NCI-H1092 (cell line): ENCODE results near the gene TMEM54.

Source experiments
- DNase-seq: peaks from one replicate; lab custom pipeline; 2025; lab: John Stamatoyannopoulos, UW

Gene TMEM54

GRCh38 chr1:32881871-32882850 lies 19.0 kb downstream of the TMEM54 start:
- DNase-seq = peak; percentile 78

DNA sequence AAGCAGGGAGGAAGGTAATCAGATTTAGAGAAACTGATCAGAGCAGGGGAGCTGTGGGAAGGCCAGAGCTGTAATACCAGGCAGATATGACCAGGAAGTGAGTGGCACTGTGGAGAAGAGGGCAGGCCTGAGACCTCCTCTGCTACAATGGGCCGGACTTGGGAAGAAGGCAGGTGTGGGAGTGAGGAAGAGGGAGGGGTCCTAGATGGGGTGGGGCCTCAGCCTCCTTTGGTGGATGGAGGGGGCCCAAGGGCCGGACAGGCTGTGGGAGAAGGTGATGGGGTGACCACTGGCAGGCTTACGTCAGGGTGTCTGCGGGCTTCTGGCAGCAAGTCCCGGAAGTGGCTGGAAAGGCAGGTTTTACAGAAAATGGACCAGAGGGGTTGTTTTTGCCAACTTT lies 19.9 kb downstream of the TMEM54 start:
- no peak for DNase-seq

- no peak for DNase-seq
Measured at GRCh38 chr1:32878637-32879041, 22.6 kb downstream of the TMEM54 start.

DNA sequence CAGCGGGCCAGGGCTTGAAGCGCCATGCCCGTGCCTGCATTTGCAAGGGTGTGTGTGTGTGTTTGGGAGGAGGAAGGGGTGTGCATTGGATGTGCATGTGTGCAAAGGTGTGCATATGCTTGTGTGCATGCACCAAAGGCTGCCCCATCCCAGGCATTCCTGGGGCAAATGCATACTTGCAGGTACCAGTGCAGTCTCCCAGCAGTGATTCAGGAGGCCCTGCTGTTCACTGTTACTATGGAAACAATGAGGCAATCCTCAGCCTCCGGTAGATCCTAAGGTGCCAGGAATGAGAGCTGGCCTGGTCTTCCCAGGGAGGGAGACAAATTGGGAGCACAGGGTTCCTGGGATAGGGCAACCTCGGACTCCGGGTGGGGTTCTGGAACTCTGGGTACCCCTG lies 23.0 kb downstream of the TMEM54 start:
- peak; percentile 26 for DNase-seq

- peak; percentile 76 for DNase-seq
Measured at GRCh38 chr1:32877211-32878110, 23.7 kb downstream of the TMEM54 start.

DNA sequence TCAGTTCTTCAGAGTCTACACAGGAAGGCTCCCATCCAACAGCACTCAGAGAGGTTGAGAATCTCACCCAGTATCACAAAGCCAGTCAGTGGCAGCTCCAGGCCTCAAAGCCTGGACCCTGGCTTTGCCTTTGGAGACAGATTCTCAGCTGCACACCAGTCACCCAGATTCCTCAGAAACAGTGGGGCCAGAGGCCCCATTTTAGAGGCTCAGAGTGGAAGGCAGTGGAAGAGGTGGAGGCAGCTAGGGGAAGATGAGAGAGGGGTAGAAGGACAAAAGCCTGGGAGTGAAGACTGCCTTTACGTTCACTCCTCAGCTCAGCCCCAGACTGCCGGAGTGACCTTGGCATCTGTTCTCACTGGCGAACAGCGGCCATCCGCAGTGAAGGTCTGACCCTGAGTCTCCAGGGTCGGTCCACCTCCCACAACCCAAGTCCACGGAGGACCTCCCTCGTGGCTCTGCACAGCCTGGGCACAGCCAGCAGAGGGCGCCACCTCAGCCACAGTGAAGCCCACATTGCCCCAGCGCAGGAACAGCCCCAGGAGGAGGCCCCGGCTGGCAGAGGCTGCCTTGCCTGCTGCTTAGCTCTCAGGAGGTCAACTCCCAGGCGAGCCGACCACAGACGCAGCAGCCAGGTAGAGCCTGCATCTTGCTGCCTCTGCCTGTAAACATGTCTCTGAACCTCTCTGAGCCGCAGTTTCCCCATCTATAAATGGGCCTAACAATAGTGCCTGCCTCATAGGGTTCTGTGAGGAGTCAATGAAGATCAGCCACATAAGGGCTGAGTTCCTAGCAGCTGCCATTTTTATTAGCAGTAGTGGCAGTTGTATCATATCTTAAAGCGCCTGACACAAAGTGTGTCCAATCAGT lies 24.6 kb downstream of the TMEM54 start:
- DNase-seq = no peak

DNA sequence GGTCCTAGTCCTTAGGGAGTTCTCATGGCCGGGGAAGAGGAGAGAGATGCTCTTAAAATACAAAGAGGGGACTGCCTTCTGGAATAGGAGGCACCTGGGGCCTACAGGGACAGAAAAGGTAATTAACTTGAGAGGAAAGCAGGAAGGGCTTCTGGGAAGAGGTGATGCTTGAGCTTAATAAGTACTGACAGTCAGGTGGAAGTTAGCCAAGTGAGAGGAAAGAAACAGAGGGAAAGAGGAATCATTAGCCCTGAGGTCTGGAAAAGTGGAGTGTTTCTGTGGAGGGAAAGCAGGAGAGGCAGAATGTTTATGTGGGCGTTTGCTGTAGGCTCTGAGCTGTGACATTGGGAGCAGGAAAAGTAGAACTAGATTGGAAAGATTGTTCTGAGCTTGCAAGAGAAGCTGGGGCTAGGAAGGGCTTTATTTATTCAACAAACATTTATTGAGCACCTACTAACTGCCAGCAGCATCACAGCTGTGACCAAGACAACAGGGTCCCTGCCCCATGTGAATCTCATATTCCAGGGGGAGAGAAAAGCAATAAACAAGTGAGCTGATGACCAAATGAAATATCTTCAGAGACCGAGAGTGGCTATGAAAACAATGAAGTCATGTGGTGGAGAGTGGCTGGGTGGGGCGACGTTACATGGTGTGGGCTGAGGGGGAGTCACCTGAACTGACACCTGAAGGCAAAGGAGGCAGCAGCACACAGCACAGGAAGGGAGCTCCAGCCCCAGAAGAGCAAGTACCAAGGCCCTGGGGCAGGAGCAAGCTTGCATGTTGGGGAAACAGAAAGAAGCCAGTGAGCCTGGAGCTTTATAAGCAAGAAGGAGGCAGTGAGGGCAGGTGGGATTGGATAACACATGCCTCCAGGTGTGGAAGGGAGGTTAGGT lies 26.1 kb downstream of the TMEM54 start:
- DNase-seq = no peak

GRCh38 chr1:32873484-32873883 lies 27.7 kb downstream of the TMEM54 start:
- no peak for DNase-seq

GRCh38 chr1:32872192-32872460 lies 29.1 kb downstream of the TMEM54 start:
- no peak for DNase-seq

GRCh38 chr1:32871364-32872191 lies 29.6 kb downstream of the TMEM54 start:
- DNase-seq = no peak

DNA sequence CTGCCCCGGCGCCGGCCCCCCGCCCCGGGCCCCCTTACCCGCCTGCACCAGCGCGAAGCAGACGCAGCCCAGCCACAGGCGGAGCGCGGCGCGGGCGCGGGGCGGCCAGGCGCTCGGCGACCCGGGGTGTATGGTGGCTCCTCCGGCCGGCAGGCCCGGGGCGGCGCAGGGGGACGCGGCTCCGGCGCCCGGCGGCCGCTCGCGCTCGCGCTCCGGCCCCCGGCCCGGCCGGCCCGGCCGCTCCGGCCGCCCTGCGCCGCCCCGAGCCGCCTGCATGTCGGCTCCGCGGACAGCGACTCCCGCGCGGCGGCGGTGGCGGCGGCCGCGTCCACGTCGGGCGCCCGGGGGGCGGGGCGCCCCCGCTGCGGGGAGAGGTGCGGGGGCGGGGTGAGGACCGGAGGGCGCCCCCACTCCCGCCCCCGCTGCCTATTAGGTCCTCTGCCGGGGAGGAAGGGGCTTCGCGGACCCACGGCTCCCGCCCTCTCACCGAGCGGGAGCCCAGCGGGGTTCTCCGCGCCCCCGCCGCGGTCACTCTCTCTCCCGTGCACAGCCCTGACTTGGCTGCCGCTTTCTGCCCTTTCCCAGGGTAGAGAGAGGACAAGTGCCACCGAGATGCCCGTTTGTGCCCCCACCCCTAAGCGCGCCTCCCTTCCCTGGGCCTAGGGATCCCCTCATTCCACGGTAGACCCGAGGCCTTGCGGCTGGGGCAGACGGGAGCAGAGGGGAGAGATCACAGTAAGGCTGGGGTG lies 30.4 kb downstream of the TMEM54 start, which contains the start of gene FNDC5:
TSS of gene FNDC5 (minus strand) at position 298 of the 749 bp plus-strand sequence.
- DNase-seq = peak; percentile 44

DNA sequence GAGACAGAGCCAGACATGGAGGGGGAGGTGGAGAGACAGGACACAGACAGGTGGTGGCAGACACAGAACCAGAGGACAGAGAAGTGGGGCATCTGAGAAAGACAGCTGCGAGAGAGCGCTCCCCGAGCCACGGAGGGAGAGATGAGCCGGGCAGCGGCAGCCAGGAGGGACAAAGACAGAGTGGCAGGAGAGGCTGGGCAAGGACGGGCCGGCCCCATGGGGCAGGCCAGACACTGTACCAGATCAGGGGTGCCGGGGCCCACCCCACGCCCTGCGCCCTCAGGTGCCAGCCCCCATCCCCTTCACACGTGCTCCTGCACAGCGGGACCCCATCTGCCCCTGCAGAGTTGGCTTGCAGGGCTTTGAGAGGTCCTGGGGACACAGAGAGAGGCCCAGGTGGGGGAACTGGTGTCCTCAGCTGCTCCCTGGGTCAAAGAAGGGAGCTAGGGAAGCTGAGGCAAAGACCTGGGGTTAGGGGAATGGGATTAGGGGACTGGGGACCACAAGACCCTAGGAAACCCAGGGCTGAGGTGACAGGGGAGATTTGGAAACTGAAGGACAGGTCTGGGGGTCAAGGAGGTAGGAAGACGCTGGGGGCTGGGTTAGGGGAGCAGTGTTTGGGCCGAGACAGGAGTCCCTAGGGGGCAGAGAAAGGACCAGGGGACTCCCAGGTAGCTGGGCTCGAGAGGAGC lies 31.1 kb downstream of the TMEM54 start:
- peak; percentile 21 for DNase-seq

- DNase-seq = no peak
Measured at GRCh38 chr1:32868806-32869455, 32.3 kb downstream of the TMEM54 start.

DNA sequence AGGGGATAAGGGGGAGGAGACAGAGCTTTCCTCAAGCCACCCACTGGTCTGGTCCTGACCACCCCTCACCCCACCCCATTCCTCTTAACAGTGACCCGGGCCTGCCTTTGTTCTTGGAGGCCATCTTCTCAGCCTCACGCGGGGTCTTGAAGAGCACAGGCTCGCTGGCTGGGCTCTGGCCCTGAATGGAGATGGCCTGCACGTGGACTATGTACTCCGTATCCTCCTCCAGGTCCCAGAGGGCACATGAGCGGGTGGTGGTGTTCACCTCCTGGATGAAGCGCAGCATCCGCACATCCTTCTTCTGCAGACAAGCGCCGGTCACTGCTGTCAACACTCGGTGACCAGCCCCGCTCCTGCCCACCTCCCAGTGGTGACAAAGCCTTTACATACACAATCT lies 33.1 kb downstream of the TMEM54 start:
- no peak for DNase-seq

GRCh38 chr1:32867671-32868070 lies 33.5 kb downstream of the TMEM54 start:
- DNase-seq = no peak

DNA sequence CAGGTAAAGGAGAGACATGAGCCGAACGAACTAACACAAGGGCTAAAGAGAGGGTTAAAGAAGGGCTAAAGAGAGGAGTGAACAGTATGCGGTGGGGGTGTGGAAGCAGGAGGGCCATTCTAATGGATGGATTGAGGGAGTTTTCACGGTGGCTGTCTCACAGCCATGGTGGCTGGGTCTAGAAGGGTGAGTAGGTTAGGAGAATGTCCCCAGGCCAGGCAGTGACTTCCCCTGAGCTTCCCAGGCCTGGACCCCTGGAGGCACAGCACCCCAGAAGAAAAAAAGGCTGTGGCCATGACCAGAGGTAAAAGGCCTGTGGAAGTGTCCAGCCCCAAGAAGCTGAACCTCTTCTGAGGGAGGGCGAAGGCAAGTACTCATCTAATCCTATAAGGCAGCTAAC lies 34.0 kb downstream of the TMEM54 start:
- no peak for DNase-seq

- DNase-seq = no peak
Measured at GRCh38 chr1:32865639-32866405, 35.4 kb downstream of the TMEM54 start.
